ENCODE data around the gene INPP5D.

- no peak for TF ChIP-seq EZH2 (IDR thresholded peaks at IDR 0.05; ENCODE audit: insufficient read depth, low read length)
- TF ChIP-seq, protein P1, sequence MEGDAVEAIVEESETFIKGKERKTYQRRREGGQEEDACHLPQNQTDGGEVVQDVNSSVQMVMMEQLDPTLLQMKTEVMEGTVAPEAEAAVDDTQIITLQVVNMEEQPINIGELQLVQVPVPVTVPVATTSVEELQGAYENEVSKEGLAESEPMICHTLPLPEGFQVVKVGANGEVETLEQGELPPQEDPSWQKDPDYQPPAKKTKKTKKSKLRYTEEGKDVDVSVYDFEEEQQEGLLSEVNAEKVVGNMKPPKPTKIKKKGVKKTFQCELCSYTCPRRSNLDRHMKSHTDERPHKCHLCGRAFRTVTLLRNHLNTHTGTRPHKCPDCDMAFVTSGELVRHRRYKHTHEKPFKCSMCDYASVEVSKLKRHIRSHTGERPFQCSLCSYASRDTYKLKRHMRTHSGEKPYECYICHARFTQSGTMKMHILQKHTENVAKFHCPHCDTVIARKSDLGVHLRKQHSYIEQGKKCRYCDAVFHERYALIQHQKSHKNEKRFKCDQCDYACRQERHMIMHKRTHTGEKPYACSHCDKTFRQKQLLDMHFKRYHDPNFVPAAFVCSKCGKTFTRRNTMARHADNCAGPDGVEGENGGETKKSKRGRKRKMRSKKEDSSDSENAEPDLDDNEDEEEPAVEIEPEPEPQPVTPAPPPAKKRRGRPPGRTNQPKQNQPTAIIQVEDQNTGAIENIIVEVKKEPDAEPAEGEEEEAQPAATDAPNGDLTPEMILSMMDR (IDR thresholded peaks at IDR 0.05; ENCODE audit: insufficient read depth, low read depth, low read length): no peak
Measured at GRCh38 chr2:233255151-233255550, 195.0 kb downstream of the INPP5D start.
